Tibial nerve (tissue), 4 donors: ENCODE results near the gene FHL1. TPM values are rescaled to one million over a fixed set of nuclear protein-coding genes. Genes with fewer than 3 reads are reported as not detected.

Experiments
- DNase-seq, 2 donors: peaks; one replicate each; pipeline ENCODE4 v3.0.0-alpha.2; 2019; ENCODE audit warnings: low spot score in 2 of 2
- H3K27ac ChIP-seq, 4 donors: fragments of 200-600 bp; sonication (generic) in 3 of 4; one replicate each; pipeline ENCODE4 v1.5.1; 2017 to 2019; ENCODE audit warnings: mild to moderate bottlenecking in 1 of 4
- H3K27me3 ChIP-seq, 2 donors: fragments of 200-600 bp; sonication (generic) in 1 of 2; one replicate each; pipeline versions ENCODE4 v1.5.1 to v1.6.0; 2017 to 2019
- H3K36me3 ChIP-seq, 3 donors: fragments of 200-600 bp; sonication (generic); one replicate each; pipeline ENCODE4 v1.5.1; 2018 to 2019
- H3K4me1 ChIP-seq, 4 donors: fragments of 200-600 bp; sonication (generic) in 3 of 4; one replicate each; pipeline ENCODE4 v1.5.1; 2017 to 2019
- H3K4me3 ChIP-seq, 4 donors: fragments of 200-600 bp; sonication (generic) in 3 of 4; one replicate each; pipeline ENCODE4 v1.5.1; 2017 to 2019; ENCODE audit warnings: mild to moderate bottlenecking in 1 of 4, moderate library complexity in 1 of 4
- H3K9me3 ChIP-seq, 4 donors: fragments of 200-600 bp; sonication (generic) in 3 of 4; one replicate each; pipeline ENCODE4 v1.5.1; 2017 to 2019
- CTCF ChIP-seq, 5 experiments: fragments of 200-600 bp in 3 of 5; fragments of 450-650 bp in 2 of 5; sonication (generic) in 3 of 5; IDR thresholded peaks; one replicate each; pipeline ENCODE4 v1.5.1; 2016 to 2019; ENCODE audit warnings: antibody characterized with exemption in 5 of 5, mild to moderate bottlenecking in 3 of 5, moderate library complexity in 2 of 5
- EP300 ChIP-seq, 2 donors: sonication (generic); formaldehyde crosslinking; IDR thresholded peaks; one replicate each; pipeline ENCODE4 v1.6.1; 2017; ENCODE audit warnings: antibody characterized with exemption in 2 of 2, mild to moderate bottlenecking in 1 of 2
- POLR2A ChIP-seq, 2 donors: fragments of 450-650 bp; IDR thresholded peaks; one replicate each; pipeline ENCODE4 v1.6.1; 2017; ENCODE audit warnings: antibody characterized with exemption in 2 of 2, mild to moderate bottlenecking in 2 of 2, moderate library complexity in 2 of 2
- WGBS, 2 donors: methylation state at CpG; one replicate each; pipeline ENCODE4 v1.1.5; 2018; 5-methylcytosine and 5-hydroxymethylcytosine counted together
- total RNA-seq, 4 donors: library from RNA; depleted of rRNA; stranded (reverse); fragments of >200 nt; gene quantifications; one replicate each; pipeline ENCODE4 v1.1.0, GENCODE V29; 2016

The FHL1 gene
- total RNA-seq, 4 donors from 2014 or later, result 246 to 749 (median 333) TPM

GRCh38 chrX:136138939-136139338 lies 8.4 kb upstream of the FHL1 start:
- no peaks in the 10 kb centered on the region for H3K9me3 ChIP-seq
- H3K27ac ChIP-seq, result no peak overlapping the region
- H3K4me1 ChIP-seq, result no peaks in the 10 kb centered on the region
- H3K4me3 ChIP-seq, result no peak overlapping the region
- TF ChIP-seq POLR2A (IDR thresholded peaks at IDR 0.05) (no peak), CTCF (IDR thresholded peaks at IDR 0.05) (no peak), EP300 (IDR thresholded peaks at IDR 0.05) (no peak)
- DNase-seq, result no peak
- 54% methylated on average over 4 of the region's 4 CpGs for WGBS, 2 donors
- H3K36me3 ChIP-seq, result no peaks in the 10 kb centered on the region
- no peaks in the 10 kb centered on the region for H3K27me3 ChIP-seq

DNA sequence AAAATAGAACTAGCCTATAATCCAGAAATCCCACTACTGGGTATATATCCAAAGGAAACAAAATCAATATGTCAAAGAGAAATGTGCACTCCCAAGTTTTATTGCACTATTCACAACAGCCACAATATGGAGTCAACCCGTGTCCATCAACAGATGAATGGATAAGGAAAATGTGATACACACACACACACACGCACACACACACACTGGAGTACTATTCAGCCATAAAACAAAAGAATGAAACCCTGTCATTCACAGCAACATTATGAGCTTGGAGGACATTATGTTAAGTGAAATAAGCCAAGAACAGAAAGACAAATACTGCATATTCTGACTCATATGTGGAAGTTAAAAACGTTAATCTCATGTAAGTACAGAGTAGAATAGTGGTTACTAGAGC lies 5.8 kb upstream of the FHL1 start:
- 62 to 64% methylated on average over 3 of the region's 3 CpGs for WGBS, 2 donors
- TF ChIP-seq CTCF (IDR thresholded peaks at IDR 0.05) (no peak), EP300 (IDR thresholded peaks at IDR 0.05) (no peak), POLR2A (IDR thresholded peaks at IDR 0.05) (no peak)
- peaks cover 0 to 7% of the 10 kb centered on the region in 2 donors for H3K27me3 ChIP-seq

DNA sequence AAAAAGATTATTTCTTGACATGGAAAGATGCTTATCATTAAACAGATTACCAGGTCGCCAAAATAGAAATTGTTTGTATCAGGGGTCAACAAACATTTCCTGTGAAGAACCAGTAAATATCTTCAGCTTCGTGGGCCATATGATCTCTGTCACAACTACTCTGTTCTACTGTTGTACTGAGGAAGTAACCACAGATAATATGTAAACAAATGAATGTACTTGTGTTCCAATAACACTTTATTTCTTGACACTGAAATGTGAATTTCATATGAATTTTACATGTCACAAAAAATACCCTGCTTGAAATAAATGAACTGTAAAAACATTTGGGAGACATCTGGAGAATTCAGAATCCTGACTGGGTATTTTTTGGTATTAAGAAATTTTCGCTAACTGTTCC lies 4.7 kb upstream of the FHL1 start:
- Histone ChIP-seq H3K27ac (no peak overlapping the region), H3K4me1 (no peaks in the 10 kb centered on the region), H3K9me3 (no peaks in the 10 kb centered on the region), H3K27me3 (peaks cover 0 to 7% of the 10 kb centered on the region in 2 donors), H3K36me3 (no peaks in the 10 kb centered on the region), H3K4me3 (no peak overlapping the region)
- TF ChIP-seq EP300 (IDR thresholded peaks at IDR 0.05) (no peak), POLR2A (IDR thresholded peaks at IDR 0.05) (no peak), CTCF (IDR thresholded peaks at IDR 0.05) (no peak)
- no peak for DNase-seq
- 66 to 83% methylated on average over 3 of the region's 3 CpGs for WGBS, 2 donors

More for the DNA sequence above, 5.8 kb upstream of the FHL1 start:
- Histone ChIP-seq H3K4me1 (no peaks in the 10 kb centered on the region), H3K4me3 (no peak overlapping the region), H3K9me3 (no peaks in the 10 kb centered on the region), H3K36me3 (no peaks in the 10 kb centered on the region), H3K27ac (no peak overlapping the region)
- DNase-seq, result no peak

GRCh38 chrX:136143711-136144110 lies 3.6 kb upstream of the FHL1 start:
- H3K36me3 ChIP-seq, result no peaks in the 10 kb centered on the region
- H3K9me3 ChIP-seq, result no peaks in the 10 kb centered on the region
- H3K27ac ChIP-seq, result no peak overlapping the region
- 38 to 41% methylated on average over 6 to 8 of the region's 8 CpGs for WGBS, 2 donors
- TF ChIP-seq EP300 (IDR thresholded peaks at IDR 0.05) (no peak), CTCF (IDR thresholded peaks at IDR 0.05) (no peak), POLR2A (IDR thresholded peaks at IDR 0.05) (no peak)
- H3K4me3 ChIP-seq, result no peak overlapping the region
- no peak for DNase-seq
- no peaks in the 10 kb centered on the region for H3K4me1 ChIP-seq
- peaks cover 0 to 7% of the 10 kb centered on the region in 2 donors for H3K27me3 ChIP-seq

DNA sequence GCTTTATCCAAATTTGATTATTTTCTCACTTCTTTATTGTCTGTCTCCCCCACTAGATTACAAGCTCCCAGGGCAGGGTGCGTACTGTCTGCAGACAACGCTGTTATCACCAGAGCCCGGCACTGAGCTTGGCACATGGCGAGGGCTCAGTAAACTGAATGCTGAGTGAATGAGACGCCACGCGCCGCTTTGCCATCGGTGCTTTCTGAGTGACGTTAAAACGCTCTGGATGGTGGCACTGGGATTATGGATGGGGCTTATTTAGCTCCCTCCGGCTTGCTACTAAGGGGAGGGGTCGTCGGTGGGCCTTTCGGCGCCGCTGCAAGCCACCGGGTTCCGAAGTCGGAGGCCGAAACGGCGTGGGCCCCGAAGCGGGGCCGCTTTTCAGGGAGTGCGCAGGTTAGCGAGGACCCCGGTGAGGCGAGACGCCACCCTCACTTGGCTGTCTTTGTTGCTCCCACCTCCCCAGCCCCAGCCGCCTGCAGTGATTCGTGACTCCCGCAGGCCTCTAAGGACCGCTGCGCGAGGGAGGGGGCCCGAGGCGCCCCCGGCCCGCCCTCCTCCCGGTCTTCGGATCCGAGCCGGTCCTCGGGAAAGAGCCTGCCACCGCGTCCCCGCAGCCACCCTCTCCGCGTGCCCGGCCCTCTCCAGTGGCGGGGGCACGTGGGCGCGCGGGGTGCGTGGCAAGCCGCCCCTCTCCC lies 569 bp upstream of the FHL1 start:
- Histone ChIP-seq H3K27ac (peak overlapping the region; percentile 37 to 94 (median 82)), H3K9me3 (no peaks in the 10 kb centered on the region), H3K27me3 (peaks cover 0 to 14% of the 10 kb centered on the region in 2 donors), H3K36me3 (no peaks in the 10 kb centered on the region), H3K4me3 (peak overlapping the region; percentile 53 to 79 (median 67)), H3K4me1 (no peaks in the 10 kb centered on the region)
- no peak for TF ChIP-seq CTCF (IDR thresholded peaks at IDR 0.05)
- peak in 1 of 2 donors; percentile 57 for TF ChIP-seq POLR2A (IDR thresholded peaks at IDR 0.05)
- peak in 1 of 2 donors; percentile 14 for TF ChIP-seq EP300 (IDR thresholded peaks at IDR 0.05)
- 0 to 33% methylated on average over 4 to 45 of the region's 59 CpGs for WGBS, 2 donors
- DNase-seq, result no peak
